HG03442 (cell line): Measurements from ENCODE around the gene FUT9.

ENCODE experiments used
- ATAC-seq: cut with Tn5 transposase; IDR thresholded peaks from one replicate; pipeline ENCODE4 v1.9.1; 2021; ENCODE audit warnings: mild to moderate bottlenecking, moderate library complexity; ENCODE audit not compliant: unreplicated experiment

FUT9 gene

DNA sequence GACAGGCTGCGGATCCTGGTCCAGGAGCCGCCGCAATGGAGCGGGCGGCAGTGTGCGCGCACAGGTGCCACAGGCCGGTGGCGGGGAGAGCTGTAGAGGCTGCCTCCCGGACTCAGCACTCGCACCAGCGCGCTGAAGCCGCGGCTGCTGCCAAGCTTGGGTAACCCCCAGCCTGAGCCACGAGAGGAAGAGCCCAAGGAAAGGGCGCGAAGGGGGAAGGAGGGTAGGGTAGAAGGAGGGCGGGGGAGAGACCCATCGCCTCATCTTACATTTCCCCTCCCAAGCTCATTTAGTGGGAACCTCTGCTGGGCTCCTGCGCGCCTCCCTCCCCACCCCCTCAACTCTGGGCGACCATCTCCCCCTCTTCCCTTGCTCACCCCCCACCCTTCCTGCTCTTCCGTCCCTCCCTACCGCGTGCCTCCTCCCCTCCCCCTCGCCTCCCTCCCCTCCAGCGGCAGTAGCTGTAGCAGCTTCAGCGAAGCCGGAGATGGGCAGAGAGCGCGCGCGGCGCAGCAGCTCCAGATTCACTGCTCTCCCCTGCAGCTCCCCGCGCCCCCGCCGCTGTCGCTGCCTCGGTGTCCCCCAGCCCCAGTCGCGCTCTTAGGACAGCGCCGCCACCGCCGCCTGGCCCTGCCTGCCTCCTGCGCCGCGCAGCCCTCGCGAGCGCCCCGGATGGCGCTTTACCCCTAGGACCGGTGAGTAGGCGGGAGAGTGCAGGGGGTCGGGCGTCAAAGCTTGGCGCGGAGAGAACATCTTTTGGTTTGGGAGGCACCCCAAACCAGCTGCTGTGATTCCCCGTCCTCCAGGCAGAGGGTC, at the start of gene FUT9:
Gene FUT9 (plus strand): TSS at position 457 of the 816 bp plus-strand sequence. CDS start 187,182 bp downstream, outside the sequence.
- ATAC-seq: no peak

DNA sequence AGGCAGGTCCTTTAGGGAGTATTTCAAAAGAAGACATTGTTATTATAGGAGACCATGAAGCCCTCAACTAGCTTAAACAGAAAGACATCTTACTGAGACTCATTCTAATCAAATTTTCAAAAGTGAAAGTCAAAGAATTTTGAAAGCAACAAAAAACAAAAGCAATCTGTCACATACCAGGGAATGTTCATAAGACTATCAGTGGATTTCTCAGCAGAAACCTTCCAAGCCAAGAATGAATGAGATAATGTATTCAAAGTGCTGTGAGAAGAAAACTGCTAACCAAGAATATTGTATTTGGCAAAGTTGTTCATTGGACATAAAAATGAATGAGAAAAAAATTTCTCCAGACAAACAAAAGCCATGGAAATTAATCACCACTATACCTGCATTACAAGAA, 48.2 kb upstream of the FUT9 start:
- no peak for ATAC-seq

DNA sequence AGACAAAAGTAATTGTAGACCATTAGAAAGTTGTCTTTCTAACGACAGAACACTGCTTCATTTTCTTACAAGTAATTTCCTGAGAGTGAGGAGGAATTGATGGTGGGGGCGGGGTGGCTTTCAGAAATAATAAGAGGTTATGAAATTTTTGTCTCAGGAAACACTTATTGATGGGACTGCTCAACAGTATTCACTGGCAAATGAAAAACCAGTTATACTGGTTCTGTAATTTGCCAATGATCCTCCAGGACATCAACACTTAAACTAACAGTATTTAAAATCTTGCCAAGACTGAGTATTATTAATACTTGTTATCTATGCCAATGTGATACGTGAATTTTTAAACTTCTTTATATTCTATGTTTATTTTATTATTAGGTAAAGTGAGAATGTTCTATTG, 41.8 kb upstream of the FUT9 start:
- ATAC-seq: no peak

DNA sequence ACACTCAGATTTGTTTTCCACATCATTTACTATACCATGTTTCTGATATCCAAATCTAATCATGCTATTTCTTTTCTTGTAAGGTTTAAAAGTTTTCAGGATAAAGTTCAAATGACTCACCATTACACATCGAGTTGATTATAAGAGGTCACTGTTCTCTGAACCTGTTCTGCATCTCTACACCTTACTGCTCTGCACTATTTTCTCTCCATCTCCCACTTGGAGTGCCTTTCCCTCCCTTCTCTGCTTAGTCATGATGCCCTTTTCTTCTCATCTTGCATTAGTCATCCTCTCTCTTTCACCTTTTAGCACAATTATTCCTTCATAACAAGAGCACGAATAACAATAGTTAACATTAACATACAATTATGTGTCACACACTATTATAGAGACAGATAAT, 37.5 kb upstream of the FUT9 start:
- ATAC-seq: no peak

DNA sequence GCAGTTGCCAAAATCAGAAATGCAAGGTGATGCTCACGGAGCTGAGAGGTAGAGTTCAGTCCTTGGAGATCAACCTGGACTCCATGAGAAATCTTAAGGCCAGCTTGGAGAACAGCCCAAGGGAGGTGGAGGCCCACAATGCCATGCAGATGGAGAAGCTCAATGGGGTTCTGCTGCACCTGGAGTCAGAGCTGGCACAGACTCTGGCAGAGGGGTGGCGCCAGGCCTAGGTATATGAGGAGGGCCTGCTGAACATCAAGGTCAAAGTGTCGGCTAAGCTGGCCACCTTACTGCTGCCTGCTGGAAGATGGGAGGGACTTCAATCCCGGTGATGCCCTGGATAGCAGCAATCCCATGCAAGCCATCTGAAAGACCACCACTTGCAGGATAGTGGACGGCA, 23.9 kb upstream of the FUT9 start:
- no peak for ATAC-seq

DNA sequence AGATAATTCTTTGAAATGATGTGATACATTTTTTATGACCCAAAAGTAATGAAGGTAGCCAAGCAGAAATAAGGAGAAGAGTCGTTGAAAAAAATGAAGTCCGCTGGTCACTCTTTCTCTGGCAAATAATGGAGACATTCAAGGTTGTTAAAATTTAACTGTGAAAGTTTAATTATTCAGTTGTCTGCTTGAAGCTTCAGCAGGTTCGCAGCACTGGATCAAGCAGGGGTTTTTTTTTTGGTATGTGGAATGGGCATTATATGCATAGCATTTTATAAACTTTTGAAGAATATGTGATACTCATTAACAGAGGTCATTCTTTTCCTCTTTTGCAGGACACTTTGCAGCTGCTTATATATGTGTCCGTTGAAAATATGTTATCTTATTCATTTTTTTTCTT, 21.6 kb upstream of the FUT9 start:
- no peak for ATAC-seq

DNA sequence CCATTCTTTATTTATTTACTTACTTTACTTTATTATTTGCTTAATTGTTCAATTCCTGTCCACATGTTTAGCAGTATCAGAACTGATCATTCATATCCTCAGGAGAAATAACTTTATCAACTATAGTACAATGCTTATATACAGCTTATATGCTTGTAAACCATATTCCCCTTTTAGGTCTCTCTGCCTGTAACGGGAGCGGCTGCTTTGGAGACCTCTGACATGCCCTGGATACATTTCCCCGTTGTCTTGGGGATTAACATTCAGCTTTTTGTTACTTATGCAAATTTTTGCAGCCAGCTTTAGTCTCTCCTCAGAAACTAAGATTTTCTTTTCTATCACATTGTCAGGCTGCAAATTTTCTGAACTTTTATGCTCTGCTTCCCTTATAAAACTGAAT, 17.6 kb upstream of the FUT9 start:
- ATAC-seq: no peak

DNA sequence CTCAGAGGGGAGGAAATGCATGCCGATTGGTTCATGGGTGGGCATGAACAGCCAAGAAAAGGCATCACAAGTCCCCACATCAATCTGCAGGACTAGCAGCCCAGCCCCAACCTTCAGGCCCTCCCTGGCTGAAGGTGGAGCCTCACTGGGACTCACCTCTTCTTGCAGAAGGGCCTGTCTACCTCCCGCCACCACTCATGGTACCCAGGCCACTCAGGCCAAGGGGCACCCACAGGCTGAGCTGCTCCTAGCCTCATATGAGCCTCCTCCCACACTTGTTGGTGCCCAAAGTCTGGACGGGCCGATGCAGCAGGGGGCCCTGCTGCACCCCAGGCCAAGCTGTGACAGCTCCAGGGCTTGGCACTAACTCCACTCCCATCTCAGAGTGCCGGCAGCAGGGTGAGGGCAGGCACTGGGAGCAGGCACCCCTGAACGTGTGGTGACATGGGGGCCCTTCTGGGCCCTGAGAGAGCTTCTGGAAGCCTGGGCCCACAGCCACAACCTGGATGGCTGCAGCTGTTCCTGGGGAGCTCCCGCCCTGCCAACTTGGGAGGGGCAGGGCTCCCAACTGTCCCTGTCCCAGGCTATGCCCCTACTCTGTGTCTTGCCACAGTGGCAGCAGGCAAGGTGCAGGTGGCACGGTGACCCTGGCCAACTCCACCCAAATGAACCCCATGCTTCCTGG, 13.7 kb upstream of the FUT9 start:
- no peak for ATAC-seq

DNA sequence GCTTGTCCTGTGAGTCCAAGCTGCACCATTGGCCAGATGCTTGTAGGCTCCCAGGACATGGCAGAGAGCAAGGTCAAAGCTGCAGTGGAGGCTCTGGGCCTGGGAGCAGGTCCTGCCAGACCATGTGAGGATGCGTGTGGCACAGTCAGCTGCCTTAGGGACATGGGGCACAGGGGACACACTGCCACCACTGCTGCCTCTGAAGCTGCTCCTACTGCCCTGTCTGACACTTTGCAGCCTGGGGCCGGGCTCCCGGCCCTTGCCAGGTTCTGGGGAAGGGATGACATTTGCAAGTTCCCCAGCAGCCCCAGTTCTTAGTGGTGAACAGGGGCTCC, 13.2 kb upstream of the FUT9 start:
- no peak for ATAC-seq

DNA sequence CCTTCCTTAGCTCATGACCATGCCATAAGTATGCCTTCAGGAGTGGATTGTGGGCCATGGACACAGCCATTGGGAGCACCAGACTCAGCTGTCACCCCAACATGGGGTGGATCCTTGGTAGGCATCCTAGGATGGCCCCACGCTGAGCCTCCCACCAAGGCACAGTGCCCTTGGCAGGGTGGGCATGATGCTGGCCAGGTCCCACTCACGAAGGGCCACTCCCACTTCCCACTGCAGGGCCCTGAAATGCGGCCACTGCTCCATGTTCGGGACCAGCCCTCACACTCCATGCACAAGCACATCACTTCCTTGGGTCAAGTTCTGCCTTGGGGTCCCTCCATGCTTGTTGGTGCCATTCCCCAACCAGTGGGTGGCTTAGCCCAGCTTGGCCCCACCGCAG, 12.9 kb upstream of the FUT9 start:
- no peak for ATAC-seq

DNA sequence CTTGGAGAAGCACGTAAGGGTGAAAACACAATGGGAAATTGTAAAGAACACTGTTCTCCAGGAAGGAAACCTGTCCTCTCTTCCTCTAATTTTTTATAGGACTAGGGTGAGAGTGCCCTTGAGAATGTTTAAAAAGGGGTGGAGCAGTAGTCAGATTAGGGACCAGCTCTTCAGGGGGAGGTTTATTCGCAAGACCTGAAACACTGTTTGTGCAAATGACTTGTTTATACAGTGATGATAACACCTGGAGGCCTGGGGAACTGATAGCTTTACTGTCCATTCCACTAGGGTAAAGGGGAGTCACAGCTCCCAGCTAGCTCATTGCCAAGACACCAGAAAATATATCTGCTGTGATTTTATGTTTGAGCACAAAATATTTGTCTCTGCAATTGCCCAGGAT, 8.1 kb upstream of the FUT9 start:
- no peak for ATAC-seq

DNA sequence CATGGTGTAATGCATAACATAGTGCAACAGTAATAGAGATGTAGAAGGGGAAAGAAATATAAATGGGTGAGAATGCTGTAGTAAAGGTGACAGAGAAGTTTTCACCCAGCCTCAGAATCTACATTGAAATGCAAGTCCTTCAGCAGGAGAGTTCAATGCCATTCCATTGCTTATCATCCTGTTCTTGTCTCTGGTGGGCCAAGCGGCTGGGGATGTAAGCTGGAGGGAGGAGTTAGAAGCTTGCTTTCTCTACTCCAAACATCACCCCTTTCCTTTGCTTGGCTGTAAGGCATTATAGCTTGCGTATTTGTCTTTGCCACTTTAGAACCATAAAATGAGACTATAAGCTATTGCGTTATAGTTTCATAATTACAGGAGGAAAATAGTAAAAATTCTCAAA, 2.2 kb upstream of the FUT9 start:
- no peak for ATAC-seq

DNA sequence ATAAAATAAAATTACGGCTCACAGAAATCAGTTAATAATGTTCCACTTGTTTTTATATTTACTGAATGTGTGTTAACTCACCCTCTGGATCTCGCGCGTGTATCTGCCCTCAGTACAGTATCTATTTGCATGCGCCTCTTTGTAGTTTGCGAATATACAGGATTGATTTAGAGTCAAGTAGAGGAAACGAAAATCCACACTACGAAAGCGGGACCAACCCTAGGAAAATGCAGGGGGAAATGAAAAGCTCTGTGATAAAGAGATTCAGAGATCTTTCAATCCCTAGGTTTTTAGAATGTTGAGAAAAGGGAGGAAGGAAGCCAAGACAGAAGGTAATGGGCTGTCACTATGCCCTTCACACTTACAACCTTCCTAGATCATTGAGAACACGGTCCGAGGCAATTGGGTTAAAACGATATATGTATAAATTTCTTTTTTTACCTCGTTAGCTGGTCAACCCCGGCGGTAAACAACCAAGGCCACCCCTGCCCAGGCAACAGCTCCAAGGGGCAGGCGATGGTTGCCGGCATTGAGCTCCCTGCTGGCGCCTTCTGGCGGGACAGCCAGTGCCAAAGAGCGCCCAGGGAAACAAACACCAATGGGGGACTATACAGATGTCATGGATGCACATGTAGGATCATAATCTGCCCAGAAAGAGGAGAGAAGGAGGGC, 792 bp upstream of the FUT9 start:
- no peak for ATAC-seq

DNA sequence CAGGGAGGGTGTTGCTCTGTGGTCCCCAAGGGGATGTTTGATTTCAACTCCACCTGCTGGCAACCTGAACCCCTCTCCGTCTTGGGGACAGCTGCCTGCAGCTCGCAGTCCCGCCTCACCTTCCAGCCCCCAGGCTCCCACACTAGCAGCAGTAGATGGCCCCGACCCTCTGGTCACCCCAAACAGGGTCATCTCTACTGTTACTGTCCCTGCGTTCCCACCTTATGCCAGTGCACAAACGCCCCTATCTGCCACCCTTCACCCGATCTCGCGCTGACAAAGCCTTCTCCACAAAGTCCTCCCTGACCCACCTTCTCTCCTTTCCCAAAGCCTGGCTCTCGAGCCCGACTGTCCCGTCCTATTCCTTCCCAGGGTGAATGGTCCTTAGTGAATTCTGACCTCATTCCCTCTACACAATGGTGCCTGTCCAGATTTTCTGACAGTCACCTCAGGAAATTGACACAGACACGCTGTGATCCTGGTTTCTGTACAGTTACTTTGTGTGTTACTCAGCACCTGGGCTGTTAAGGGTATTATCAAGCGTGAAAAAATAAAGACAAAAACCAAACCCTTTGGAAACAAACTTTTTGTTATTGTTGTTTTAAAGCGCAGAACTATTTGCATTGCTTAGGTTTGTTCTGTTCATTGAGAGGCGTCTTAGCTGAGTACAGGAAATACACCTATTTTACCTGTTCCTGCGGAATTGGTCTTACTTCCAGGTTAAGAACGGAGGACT, 728 bp downstream of the FUT9 start:
- no peak for ATAC-seq

DNA sequence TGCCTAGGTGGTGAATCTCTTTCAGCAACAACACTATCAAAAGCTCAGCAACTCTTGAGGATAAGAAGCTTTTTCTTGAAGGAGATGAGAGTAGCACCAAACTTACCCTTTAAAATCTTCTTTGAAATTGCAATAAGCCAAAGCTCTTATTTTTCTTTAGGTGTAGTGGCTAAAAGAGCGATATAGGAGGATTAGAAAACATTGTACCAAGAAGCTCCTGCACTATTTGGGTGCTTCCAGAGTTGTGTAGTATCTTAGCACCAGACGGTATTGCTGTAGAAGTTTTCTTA, 1.2 kb downstream of the FUT9 start:
- no peak for ATAC-seq

DNA sequence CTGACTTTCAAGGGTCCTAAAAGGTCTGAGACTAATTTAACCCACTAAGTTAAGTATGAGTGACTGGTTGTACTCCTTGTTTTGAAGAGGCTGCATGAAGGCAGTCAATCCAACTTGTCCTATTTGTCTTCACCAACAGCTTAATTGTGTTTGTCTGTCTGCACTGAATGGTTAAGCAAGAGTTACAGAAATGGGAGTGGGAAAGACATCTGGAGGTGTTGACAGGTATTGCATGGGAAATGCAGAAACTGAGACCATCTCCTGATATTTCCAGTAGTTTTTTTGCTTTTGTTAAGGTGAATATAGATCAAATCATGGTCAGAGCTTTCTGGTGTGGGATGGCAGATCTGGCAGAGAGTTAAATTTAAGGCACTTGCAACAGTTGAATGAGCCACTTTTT, 6.5 kb downstream of the FUT9 start:
- no peak for ATAC-seq

DNA sequence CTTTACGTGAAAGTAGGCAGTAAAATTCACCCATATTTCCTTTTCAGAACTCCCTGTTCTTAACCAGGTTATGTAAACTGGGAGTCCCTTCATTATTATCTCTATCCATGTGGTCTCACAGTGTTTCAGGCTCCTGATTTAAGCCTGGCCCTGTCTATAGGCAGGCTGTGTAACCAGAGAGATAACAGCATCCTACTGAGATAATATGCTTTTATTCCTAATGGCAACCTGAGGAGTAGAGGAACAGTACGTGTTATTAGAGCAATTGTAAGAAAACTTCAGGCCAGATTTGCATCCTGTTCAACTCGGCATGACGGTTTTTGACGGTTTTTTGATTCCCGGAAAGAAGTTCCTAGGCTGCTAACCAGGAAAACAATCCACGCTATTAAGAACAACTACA, 16.9 kb downstream of the FUT9 start:
- no peak for ATAC-seq

DNA sequence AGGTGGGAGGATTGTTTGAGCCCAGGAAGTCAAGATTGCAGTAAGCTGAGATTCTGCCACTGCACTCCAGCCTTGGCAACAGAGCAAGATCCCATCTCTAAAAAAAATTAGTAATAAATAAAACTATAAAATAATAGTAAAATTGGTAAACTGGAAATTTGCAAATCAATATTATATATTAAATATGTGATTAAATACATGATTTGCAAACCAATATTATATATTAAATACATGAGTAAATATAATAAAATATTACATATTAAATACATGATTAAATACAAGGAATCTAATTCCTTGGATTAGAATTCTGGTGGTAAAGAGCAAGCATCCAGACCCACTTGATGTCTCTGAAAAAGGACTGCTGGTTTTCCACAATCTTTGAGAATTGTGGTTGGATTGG, 35.8 kb downstream of the FUT9 start:
- ATAC-seq: no peak

DNA sequence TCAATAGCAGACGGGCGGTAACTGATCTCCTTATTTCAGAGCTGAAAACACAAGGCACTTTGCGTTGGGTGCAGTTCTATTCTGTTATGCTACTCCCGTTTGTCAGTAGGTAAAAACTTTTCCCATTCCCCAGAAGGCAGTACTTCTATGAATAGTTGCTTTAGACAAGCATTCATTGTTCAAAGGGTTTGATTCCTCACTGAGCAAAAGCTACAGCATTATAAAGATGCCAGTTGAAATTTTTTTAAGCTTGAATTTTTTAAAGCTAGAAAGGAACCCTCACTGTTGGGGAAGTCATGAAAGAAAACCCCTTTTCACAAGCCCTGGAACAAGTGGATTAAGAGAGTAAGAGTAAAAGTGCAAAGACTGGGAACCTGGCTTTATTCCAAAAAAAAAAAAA, 42.3 kb downstream of the FUT9 start:
- ATAC-seq: no peak

DNA sequence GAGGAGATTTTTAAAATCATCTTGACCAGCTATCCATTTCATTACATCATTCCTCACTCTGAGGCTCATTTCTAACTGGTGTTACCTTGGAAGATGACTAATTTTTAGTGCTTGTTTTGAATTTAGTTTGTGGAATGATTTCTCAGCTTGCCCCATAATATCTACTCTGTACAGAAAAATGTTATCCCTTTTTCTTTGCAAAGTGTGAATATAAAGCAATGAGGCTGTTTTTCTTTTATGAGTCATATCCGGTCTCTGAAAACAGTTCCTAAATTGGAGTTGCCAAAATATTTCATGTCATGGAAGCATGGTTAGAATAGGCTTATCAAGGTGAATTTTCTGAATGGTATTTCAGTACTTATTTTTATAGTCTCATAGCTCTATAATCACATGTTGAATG, 43.8 kb downstream of the FUT9 start:
- ATAC-seq: no peak

DNA sequence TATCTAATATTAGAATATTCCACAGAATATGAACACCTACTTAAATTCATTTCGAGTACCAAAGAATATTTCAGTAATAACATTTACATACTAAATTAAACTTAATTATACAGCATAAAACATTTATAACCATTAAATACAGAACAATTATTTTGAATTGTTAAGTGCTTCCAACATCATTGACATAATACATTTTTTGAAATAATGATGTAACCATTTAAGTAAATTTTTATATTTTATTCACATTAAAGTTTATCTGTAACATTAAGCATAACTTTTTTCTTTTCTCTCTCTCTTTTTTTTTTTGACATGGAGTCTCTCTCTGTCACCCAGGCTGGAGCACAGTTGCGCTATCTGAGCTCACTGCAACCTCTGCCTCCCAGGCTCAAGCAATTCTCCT, 44.5 kb downstream of the FUT9 start:
- ATAC-seq: no peak

DNA sequence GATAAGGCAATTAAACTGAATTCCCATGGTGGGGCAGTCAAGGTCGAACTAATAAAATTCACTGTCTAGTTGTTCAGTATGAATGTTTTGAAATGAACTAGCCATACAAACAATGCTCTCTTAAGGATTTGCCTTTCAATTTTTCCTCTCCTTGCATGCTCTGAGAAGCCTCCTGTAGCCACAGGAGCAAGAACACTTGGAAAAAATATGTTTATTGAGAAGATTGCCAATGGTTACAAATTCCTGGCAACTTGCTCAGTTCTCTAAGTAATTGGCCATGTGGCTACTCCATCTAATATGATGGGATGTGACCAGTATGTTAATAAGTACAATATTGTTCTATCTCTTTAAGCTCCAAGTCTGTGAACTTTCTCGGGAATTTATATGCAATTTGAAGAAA, 49.4 kb downstream of the FUT9 start:
- ATAC-seq: no peak
